Tibial nerve (tissue), 4 donors: ENCODE data around the gene PSIP1. TPM values are rescaled to one million over a fixed set of nuclear protein-coding genes. Genes with fewer than 3 reads are reported as not detected.

Source experiments
- DNase-seq, 2 donors: peaks; one replicate each; pipeline ENCODE4 v3.0.0-alpha.2; 2019; ENCODE audit warnings: low spot score in 2 of 2
- H3K27ac ChIP-seq, 4 donors: fragments of 200-600 bp; sonication (generic) in 3 of 4; one replicate each; pipeline ENCODE4 v1.5.1; 2017 to 2019; ENCODE audit warnings: mild to moderate bottlenecking in 1 of 4
- H3K27me3 ChIP-seq, 2 donors: fragments of 200-600 bp; sonication (generic) in 1 of 2; one replicate each; pipeline versions ENCODE4 v1.5.1 to v1.6.0; 2017 to 2019
- H3K36me3 ChIP-seq, 3 donors: fragments of 200-600 bp; sonication (generic); one replicate each; pipeline ENCODE4 v1.5.1; 2018 to 2019
- H3K4me1 ChIP-seq, 4 donors: fragments of 200-600 bp; sonication (generic) in 3 of 4; one replicate each; pipeline ENCODE4 v1.5.1; 2017 to 2019
- H3K4me3 ChIP-seq, 4 donors: fragments of 200-600 bp; sonication (generic) in 3 of 4; one replicate each; pipeline ENCODE4 v1.5.1; 2017 to 2019; ENCODE audit warnings: mild to moderate bottlenecking in 1 of 4, moderate library complexity in 1 of 4
- H3K9me3 ChIP-seq, 4 donors: fragments of 200-600 bp; sonication (generic) in 3 of 4; one replicate each; pipeline ENCODE4 v1.5.1; 2017 to 2019
- CTCF ChIP-seq, 5 experiments: fragments of 200-600 bp in 3 of 5; fragments of 450-650 bp in 2 of 5; sonication (generic) in 3 of 5; IDR thresholded peaks; one replicate each; pipeline ENCODE4 v1.5.1; 2016 to 2019; ENCODE audit warnings: antibody characterized with exemption in 5 of 5, mild to moderate bottlenecking in 3 of 5, moderate library complexity in 2 of 5
- EP300 ChIP-seq, 2 donors: sonication (generic); formaldehyde crosslinking; IDR thresholded peaks; one replicate each; pipeline ENCODE4 v1.6.1; 2017; ENCODE audit warnings: antibody characterized with exemption in 2 of 2, mild to moderate bottlenecking in 1 of 2
- POLR2A ChIP-seq, 2 donors: fragments of 450-650 bp; IDR thresholded peaks; one replicate each; pipeline ENCODE4 v1.6.1; 2017; ENCODE audit warnings: antibody characterized with exemption in 2 of 2, mild to moderate bottlenecking in 2 of 2, moderate library complexity in 2 of 2
- WGBS, 2 donors: methylation state at CpG; one replicate each; pipeline ENCODE4 v1.1.5; 2018; 5-methylcytosine and 5-hydroxymethylcytosine counted together
- small RNA-seq: library from RNA; depleted of rRNA; stranded (forward); fragments of <200 nt; gene quantifications from one replicate; pipeline ENCODE3, GENCODE V24; 2016
- total RNA-seq, 4 donors: library from RNA; depleted of rRNA; stranded (reverse); fragments of >200 nt; gene quantifications; one replicate each; pipeline ENCODE4 v1.1.0, GENCODE V29; 2016

Gene PSIP1
- total RNA-seq, 4 donors from 2014 or later, result 57.6 to 121 (median 97.9) TPM

GRCh38 chr9:15417626-15418025, 93.1 kb downstream of the PSIP1 start:
- Histone ChIP-seq H3K27me3 (no peaks in the 10 kb centered on the region), H3K27ac (no peak overlapping the region), H3K4me3 (no peak overlapping the region), H3K36me3 (no peaks in the 10 kb centered on the region), H3K4me1 (peaks cover 0 to 5% (median 0%) of the 10 kb centered on the region in 4 donors), H3K9me3 (no peaks in the 10 kb centered on the region)
- TF ChIP-seq EP300 (IDR thresholded peaks at IDR 0.05), result no peak
- TF ChIP-seq CTCF (IDR thresholded peaks at IDR 0.05), result no peak
- TF ChIP-seq POLR2A (IDR thresholded peaks at IDR 0.05), result no peak
- WGBS, 2 donors, result 65 to 70% methylated on average over 6 of the region's 6 CpGs
- DNase-seq, result no peak

DNA sequence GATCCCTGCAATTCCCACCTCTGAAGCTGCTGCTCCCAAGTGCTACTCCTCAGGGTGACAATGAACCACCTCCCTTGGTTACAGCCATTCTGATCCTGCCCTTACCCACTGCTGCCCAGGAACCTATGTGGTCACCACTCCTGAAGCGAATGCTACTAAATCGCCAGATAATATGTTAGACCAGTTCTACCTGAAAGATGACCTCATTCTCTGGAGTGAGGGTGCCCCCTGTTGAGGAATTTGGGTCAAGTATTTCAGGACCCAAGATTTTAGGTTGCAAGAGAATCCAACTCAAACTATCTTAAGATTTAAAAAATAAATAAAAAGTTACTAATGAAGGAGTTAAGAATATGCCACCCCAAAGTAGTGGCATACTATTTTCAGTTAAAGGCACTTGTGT, 93.9 kb downstream of the PSIP1 start:
- H3K4me3 ChIP-seq, result no peak overlapping the region
- WGBS, 2 donors, result 64 to 79% methylated on average over 2 of the region's 2 CpGs
- no peaks in the 10 kb centered on the region for H3K27me3 ChIP-seq
- no peak overlapping the region for H3K27ac ChIP-seq
- H3K9me3 ChIP-seq, result no peaks in the 10 kb centered on the region
- TF ChIP-seq POLR2A (IDR thresholded peaks at IDR 0.05) (no peak), CTCF (IDR thresholded peaks at IDR 0.05) (peak in 1 of 5 experiments; percentile 8)
- peaks cover 0 to under 1% (median 0%) of the 10 kb centered on the region in 4 donors for H3K4me1 ChIP-seq
- H3K36me3 ChIP-seq, result no peaks in the 10 kb centered on the region
- peak in 1 of 2 donors; percentile 52 for DNase-seq

Small RNAs within 50 kb of the gene (small RNA-seq; reads per million reads assigned to genes)
- not detected for gene AL513423.1
- gene RN7SL98P, result not detected
- gene RNU6-246P, result not detected
- gene RNU6-319P, result not detected

Other genes starting within 250 kb of the PSIP1 start
- gene TTC39B, start 203.8 kb downstream of the PSIP1 start, total RNA-seq, result 1 to 10 TPM; 5.4 to 8.8 (median 7.5) TPM
- gene SNAPC3, start 88.1 kb downstream of the PSIP1 start, total RNA-seq, result 10 to 100 TPM; 28.8 to 42.3 (median 29.7) TPM
- gene CCDC171, start 42.1 kb upstream of the PSIP1 start, total RNA-seq, result 10 to 100 TPM in 1 of 4 donors, 1 to 10 TPM in 3; 4.7 to 18.8 (median 7.9) TPM